ENCODE results near the gene PREP. TPM values are rescaled to one million over a fixed set of nuclear protein-coding genes. Genes with fewer than 3 reads are reported as not detected.
A peak's percentile ranks its signal among the peaks of the same experiment; 100 is the strongest.

Gene PREP
- total RNA-seq, 1 donor, result 18.1 TPM

DNA sequence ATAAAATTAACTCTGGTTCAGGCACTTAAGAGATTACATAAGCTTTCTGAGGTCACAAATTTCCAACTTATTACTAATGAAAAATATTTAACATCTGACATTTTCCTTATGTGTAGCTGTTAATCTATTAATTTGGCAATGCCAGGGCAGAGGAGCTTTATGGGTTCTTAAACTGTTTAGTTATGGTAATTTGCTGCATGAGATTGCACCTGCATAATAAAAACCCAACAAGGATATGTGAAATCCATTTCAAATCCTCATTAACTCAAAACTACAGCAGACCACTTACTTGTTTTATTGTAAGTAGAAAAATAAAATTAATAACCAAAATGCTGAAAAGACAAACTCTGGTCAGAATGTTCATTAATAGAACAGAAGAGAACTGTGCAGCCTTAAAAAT lies 98.1 kb downstream of the PREP start:
- no peak overlapping the region for H3K4me3 ChIP-seq (ENCODE audit: low read depth, low read length)
- TF ChIP-seq, protein P1, sequence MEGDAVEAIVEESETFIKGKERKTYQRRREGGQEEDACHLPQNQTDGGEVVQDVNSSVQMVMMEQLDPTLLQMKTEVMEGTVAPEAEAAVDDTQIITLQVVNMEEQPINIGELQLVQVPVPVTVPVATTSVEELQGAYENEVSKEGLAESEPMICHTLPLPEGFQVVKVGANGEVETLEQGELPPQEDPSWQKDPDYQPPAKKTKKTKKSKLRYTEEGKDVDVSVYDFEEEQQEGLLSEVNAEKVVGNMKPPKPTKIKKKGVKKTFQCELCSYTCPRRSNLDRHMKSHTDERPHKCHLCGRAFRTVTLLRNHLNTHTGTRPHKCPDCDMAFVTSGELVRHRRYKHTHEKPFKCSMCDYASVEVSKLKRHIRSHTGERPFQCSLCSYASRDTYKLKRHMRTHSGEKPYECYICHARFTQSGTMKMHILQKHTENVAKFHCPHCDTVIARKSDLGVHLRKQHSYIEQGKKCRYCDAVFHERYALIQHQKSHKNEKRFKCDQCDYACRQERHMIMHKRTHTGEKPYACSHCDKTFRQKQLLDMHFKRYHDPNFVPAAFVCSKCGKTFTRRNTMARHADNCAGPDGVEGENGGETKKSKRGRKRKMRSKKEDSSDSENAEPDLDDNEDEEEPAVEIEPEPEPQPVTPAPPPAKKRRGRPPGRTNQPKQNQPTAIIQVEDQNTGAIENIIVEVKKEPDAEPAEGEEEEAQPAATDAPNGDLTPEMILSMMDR (IDR thresholded peaks at IDR 0.05; ENCODE audit: insufficient read depth, low read length), result no peak
- no peak for DNase-seq (ENCODE audit: low read depth)

DNA sequence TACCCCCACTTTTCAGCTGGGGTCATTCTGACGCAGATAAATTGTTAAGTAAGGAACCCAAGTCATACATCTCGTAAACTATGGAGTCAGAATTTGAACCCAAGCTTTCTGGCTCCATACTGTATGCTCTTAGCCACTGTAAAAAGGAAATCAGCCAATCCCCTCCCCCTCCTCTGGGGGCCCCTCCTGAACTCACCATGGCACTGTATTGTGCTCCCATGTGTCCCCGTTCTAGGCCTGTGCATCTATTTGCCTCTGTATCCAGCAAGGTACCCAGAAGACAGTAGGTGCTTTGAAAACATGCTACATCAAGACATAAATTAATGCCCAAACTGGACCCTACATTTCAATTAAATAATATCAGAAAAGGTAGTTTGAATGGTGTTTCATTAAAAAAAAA lies 98.5 kb downstream of the PREP start:
- TF ChIP-seq, protein P1 (IDR thresholded peaks at IDR 0.05; ENCODE audit: insufficient read depth, low read length), result no peak
- no peak for DNase-seq (ENCODE audit: low read depth)
- H3K4me3 ChIP-seq (ENCODE audit: low read depth, low read length), result no peak overlapping the region

GRCh38 chr6:105302617-105303128 lies 100.2 kb downstream of the PREP start:
- no peak for DNase-seq (ENCODE audit: low read depth)
- no peak overlapping the region for H3K4me3 ChIP-seq (ENCODE audit: low read depth, low read length)
- TF ChIP-seq, protein P1 (IDR thresholded peaks at IDR 0.05; ENCODE audit: insufficient read depth, low read length), result no peak

- TF ChIP-seq, protein P1 (IDR thresholded peaks at IDR 0.05; ENCODE audit: insufficient read depth, low read length), result no peak
- DNase-seq (ENCODE audit: low read depth), result no peak
- no peak overlapping the region for H3K4me3 ChIP-seq (ENCODE audit: low read depth, low read length)
These were observed 100.9 kb downstream of the PREP start for GRCh38 chr6:105301756-105302616.

- TF ChIP-seq, protein P1 (IDR thresholded peaks at IDR 0.05; ENCODE audit: insufficient read depth, low read length), result no peak
- peak; percentile 9 for DNase-seq (ENCODE audit: low read depth)
- no peak overlapping the region for H3K4me3 ChIP-seq (ENCODE audit: low read depth, low read length)
These were observed 101.8 kb downstream of the PREP start for GRCh38 chr6:105301072-105301503.

- no peak for DNase-seq (ENCODE audit: low read depth)
- H3K4me3 ChIP-seq (ENCODE audit: low read depth, low read length), result no peak overlapping the region
- TF ChIP-seq, protein P1 (IDR thresholded peaks at IDR 0.05; ENCODE audit: insufficient read depth, low read length), result no peak
These were observed 102.8 kb downstream of the PREP start for GRCh38 chr6:105300090-105300489.

Data from fibroblast of the aortic adventitia (primary cell).